Activated effector memory CD4-positive, alpha-beta T cell treated with Interleukin-2 at 50 U/mL for 16 hours (primary cell): Measurements from ENCODE around the gene CCDC12.
A peak's percentile ranks its signal among the peaks of the same experiment; 100 is the strongest.

ENCODE experiments used
- DNase-seq: peaks from one replicate; pipeline ENCODE4 v3.0.0-alpha.2; 2020

Gene CCDC12

GRCh38 chr3:46976326-46977190 lies at the start of gene CCDC12:
Gene CCDC12, minus strand, starts transcription at chr3:46976745. Its CDS starts 13 bp downstream, at chr3:46976732.
- peak; percentile 93 for DNase-seq

- no peak for DNase-seq
Measured at GRCh38 chr3:47024932-47025331, 48.4 kb upstream of the CCDC12 start.

- no peak for DNase-seq
Measured at GRCh38 chr3:47022641-47023071, 46.1 kb upstream of the CCDC12 start.

- DNase-seq: no peak
Measured at GRCh38 chr3:47020311-47020710, 43.8 kb upstream of the CCDC12 start.

- DNase-seq: no peak
Measured at GRCh38 chr3:47019201-47019600, 42.7 kb upstream of the CCDC12 start.

GRCh38 chr3:47018269-47018611 lies 41.7 kb upstream of the CCDC12 start:
- DNase-seq: no peak

- DNase-seq: no peak
Measured at GRCh38 chr3:47017504-47018268, 41.1 kb upstream of the CCDC12 start.

- peak; percentile 22 for DNase-seq
Measured at GRCh38 chr3:47016934-47017435, 40.4 kb upstream of the CCDC12 start.

- DNase-seq: no peak
Measured at GRCh38 chr3:47016086-47016933, 39.8 kb upstream of the CCDC12 start.

- no peak for DNase-seq
Measured at GRCh38 chr3:47015151-47015550, 38.6 kb upstream of the CCDC12 start.

GRCh38 chr3:47014036-47014435 lies 37.5 kb upstream of the CCDC12 start:
- DNase-seq: no peak

GRCh38 chr3:47013231-47013630 lies 36.7 kb upstream of the CCDC12 start:
- no peak for DNase-seq

GRCh38 chr3:47012342-47013230 lies 36.0 kb upstream of the CCDC12 start:
- DNase-seq: no peak

- DNase-seq: no peak
Measured at GRCh38 chr3:47011371-47011770, 34.8 kb upstream of the CCDC12 start.

- no peak for DNase-seq
Measured at GRCh38 chr3:47010910-47011309, 34.4 kb upstream of the CCDC12 start.

- DNase-seq: no peak
Measured at GRCh38 chr3:47010111-47010712, 33.7 kb upstream of the CCDC12 start.

- DNase-seq: no peak
Measured at GRCh38 chr3:47009225-47010110, 32.9 kb upstream of the CCDC12 start.

- no peak for DNase-seq
Measured at GRCh38 chr3:47008851-47009224, 32.3 kb upstream of the CCDC12 start.

GRCh38 chr3:47008234-47008796 lies 31.8 kb upstream of the CCDC12 start:
- no peak for DNase-seq
